K562 (cell line): ENCODE measurements around the gene COX7B. TPM values are rescaled to one million over a fixed set of nuclear protein-coding genes. Genes with fewer than 3 reads are reported as not detected.

ENCODE experiments used
- ATF1 ChIP-seq, 2 experiments: fragments of 450-650 bp in 1 of 2; IDR thresholded peaks; 2 replicates each; pipeline ENCODE4 v1.6.1; 2016; ENCODE audit warnings: missing compliant biosample characterization in 1 of 2, missing genetic modification characterization in 1 of 2
- E2F8 ChIP-seq: fragments of 450-650 bp; IDR thresholded peaks from 2 replicates; pipeline ENCODE4 v1.7.1; 2018; ENCODE audit warnings: mild to moderate bottlenecking, low read depth; ENCODE audit not compliant: partially characterized antibody
- FOXJ2 ChIP-seq: fragments of 200-800 bp; sonication (Bioruptor generic); IDR thresholded peaks from 2 replicates; pipeline ENCODE4 v1.6.1; 2016; ENCODE audit warnings: missing genetic modification characterization, missing compliant biosample characterization
- FOXK2 ChIP-seq, 2 experiments: fragments of 450-650 bp; IDR thresholded peaks in 1 of 2; conservative IDR thresholded peaks in 1 of 2; 2 replicates each; pipeline ENCODE4 v1.6.1; 2016; ENCODE audit warnings: low read depth in 2 of 2, mild to moderate bottlenecking in 1 of 2
- HEY1 ChIP-seq: fragments of 250-450 bp; sonication (Bioruptor Pico); IDR thresholded peaks from 2 replicates; pipeline ENCODE4 v1.5.0; 2020; ENCODE audit warnings: mild to moderate bottlenecking, moderate library complexity, borderline replicate concordance
- ILK ChIP-seq: fragments of 450-650 bp; IDR thresholded peaks from 2 replicates; pipeline ENCODE4 v1.6.1; 2016; ENCODE audit warnings: missing genetic modification characterization, low read depth, mild to moderate bottlenecking, missing compliant biosample characterization, moderate library complexity, borderline replicate concordance
- MAFK ChIP-seq: IDR thresholded peaks from 2 replicates; pipeline ENCODE4 v1.6.1; 2011; ENCODE audit warnings: low read length, improper control_type of control experiment
- MCM2 ChIP-seq: fragments of 450-650 bp; IDR thresholded peaks from 2 replicates; pipeline ENCODE4 v1.6.1; 2017; ENCODE audit warnings: low read depth, mild to moderate bottlenecking
- MLX ChIP-seq, 2 experiments: fragments of 450-650 bp in 1 of 2; sonication (generic) in 1 of 2; formaldehyde crosslinking; conservative IDR thresholded peaks; 2 replicates each; pipeline versions ENCODE4 v1.4.0 to v1.8.1; 2020 to 2022; ENCODE audit warnings: mild to moderate bottlenecking in 1 of 2, missing genetic modification reagents in 1 of 2
- NFATC3 ChIP-seq: fragments of 450-650 bp; IDR thresholded peaks from 2 replicates; pipeline ENCODE4 v1.6.1; 2017; ENCODE audit warnings: mild to moderate bottlenecking
- NFIX ChIP-seq: fragments of 250-450 bp; sonication (Bioruptor Pico); IDR thresholded peaks from 2 replicates; pipeline ENCODE4 v1.4.0; 2020; ENCODE audit warnings: low read depth, mild to moderate bottlenecking, moderate library complexity
- SAFB2 ChIP-seq: fragments of 200-400 bp; formaldehyde crosslinking; IDR thresholded peaks from 2 replicates; pipeline ENCODE4 v1.6.1; 2018; ENCODE audit warnings: borderline replicate concordance, low read length, low read depth, moderate library complexity; ENCODE audit not compliant: severe bottlenecking
- SIRT6 ChIP-seq: IDR thresholded peaks from one replicate; pipeline ENCODE4 v1.6.1; 2012; ENCODE audit warnings: low read depth, mild to moderate bottlenecking, control low read depth, inconsistent platforms, low read length, moderate library complexity
- SNRNP70 ChIP-seq: fragments of 200-400 bp; formaldehyde crosslinking; optimal IDR thresholded peaks from 2 replicates; pipeline ENCODE3; 2017; ENCODE audit warnings: low read depth, low read length
- ZNF133 ChIP-seq: fragments of 250-450 bp; sonication (Bioruptor Pico); IDR thresholded peaks from 2 replicates; pipeline ENCODE4 v1.4.0; 2020; ENCODE audit warnings: mild to moderate bottlenecking
- ZNF274 ChIP-seq: IDR thresholded peaks from 2 replicates; pipeline ENCODE4 v1.6.1; 2011; ENCODE audit warnings: low read depth, mild to moderate bottlenecking, low read length, moderate library complexity, borderline replicate concordance
- ZNF589 ChIP-seq: fragments of 200-800 bp; sonication (Bioruptor generic); IDR thresholded peaks from 2 replicates; pipeline ENCODE4 v1.6.1; 2016; ENCODE audit warnings: low read depth, missing genetic modification characterization, missing compliant biosample characterization
- ZNF75A ChIP-seq: fragments of 450-650 bp; formaldehyde crosslinking; IDR thresholded peaks from 2 replicates; pipeline ENCODE4 v1.4.0; 2020; ENCODE audit warnings: mild to moderate bottlenecking
- ZNF780A ChIP-seq: fragments of 250-450 bp; sonication (Bioruptor Pico); IDR thresholded peaks from 2 replicates; pipeline ENCODE4 v1.5.0; 2021; ENCODE audit warnings: mild to moderate bottlenecking
- polyA plus RNA-seq, 8 experiments: library from polyadenylated mRNA; depleted of rRNA in 4 of 8; stranded (reverse) in 5 of 8; unstranded in 3 of 8; fragments of >200 nt; fragmentation: Nextera tagmentation in 2 of 8; fragmentation: Illumina TruSeq in 1 of 8; extraction: Ambion mirVana in 2 of 8; extraction: Trizol in 1 of 8; gene quantifications; 2 replicates each; pipeline versions ENCODE4 v1.2.1 to v1.2.3, GENCODE V29; 2011 to 2014; ENCODE audit warnings: inconsistent platforms in 1 of 8, missing spikeins in 1 of 8
- total RNA-seq, 7 experiments: library from RNA; depleted of rRNA in 6 of 7; stranded (reverse); fragments of >200 nt in 6 of 7; fragmentation: Illumina TruSeq in 2 of 7; extraction: Trizol in 2 of 7; gene quantifications; 2 replicates each; pipeline versions ENCODE4 v1.2.1 to v1.2.3, GENCODE V29; 2011 to 2021; ENCODE audit warnings: low replicate concordance in 1 of 7
- TF ChIP-seq, protein P1 (sequence below), 3 experiments: IDR thresholded peaks in 2 of 3; conservative IDR thresholded peaks in 1 of 3; 2 replicates each; pipeline ENCODE4 v1.5.1; 2011 to 2012; ENCODE audit warnings: low read length in 3 of 3, mild to moderate bottlenecking in 3 of 3, control low read depth in 2 of 3, improper control_type of control experiment in 1 of 3, inconsistent platforms in 1 of 3, low read depth in 1 of 3, mixed read lengths in 1 of 3, moderate library complexity in 1 of 3; ENCODE audit not compliant: insufficient read depth in 2 of 3
- TF ChIP-seq, protein P2 (sequence below): sonication (generic); formaldehyde crosslinking; IDR thresholded peaks from 2 replicates; pipeline ENCODE4 v1.4.0; 2020; ENCODE audit warnings: mild to moderate bottlenecking, missing genetic modification reagents

COX7B gene
- total and polyA plus RNA-seq, 9 of the 15 experiments (the other 6 are each of a cell fraction or from before 2014, with no cell fraction given), result 549 to 2,891 (median 1,307) TPM

DNA sequence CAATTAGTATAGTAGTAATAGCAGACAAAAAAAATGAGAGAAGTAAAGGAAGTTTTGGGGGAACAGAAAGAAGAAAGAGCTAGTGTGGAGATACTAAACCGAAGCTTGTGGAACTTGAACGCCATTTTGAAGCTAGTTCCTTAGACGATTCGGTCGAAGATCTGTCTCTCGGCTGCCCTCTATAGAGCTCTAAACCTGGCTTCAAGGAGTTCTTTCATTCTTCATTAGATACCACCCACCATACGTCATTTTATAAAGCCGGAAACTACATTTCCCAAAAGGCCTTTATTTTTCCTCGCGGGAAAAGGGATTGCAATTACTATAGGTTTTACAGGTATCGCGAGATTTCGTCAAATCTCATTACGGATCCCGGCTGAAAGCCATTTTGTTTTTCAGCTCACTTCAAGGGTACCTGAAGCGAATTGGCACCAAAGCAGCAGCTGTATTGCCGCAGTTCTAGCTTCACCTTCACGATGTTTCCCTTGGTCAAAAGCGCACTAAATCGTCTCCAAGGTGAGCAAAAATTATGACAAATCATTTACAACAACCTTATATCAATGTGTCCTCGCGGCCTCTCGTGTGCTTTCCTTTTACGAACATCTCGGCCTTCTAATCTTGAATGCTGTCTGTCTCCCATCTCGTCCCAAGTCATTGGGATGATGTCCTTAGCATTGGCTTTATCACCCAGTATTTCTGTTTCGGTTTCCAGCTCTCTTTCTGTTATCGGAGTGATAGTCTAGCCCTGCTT, at the start of gene COX7B (continued):
- TF ChIP-seq, protein P1, sequence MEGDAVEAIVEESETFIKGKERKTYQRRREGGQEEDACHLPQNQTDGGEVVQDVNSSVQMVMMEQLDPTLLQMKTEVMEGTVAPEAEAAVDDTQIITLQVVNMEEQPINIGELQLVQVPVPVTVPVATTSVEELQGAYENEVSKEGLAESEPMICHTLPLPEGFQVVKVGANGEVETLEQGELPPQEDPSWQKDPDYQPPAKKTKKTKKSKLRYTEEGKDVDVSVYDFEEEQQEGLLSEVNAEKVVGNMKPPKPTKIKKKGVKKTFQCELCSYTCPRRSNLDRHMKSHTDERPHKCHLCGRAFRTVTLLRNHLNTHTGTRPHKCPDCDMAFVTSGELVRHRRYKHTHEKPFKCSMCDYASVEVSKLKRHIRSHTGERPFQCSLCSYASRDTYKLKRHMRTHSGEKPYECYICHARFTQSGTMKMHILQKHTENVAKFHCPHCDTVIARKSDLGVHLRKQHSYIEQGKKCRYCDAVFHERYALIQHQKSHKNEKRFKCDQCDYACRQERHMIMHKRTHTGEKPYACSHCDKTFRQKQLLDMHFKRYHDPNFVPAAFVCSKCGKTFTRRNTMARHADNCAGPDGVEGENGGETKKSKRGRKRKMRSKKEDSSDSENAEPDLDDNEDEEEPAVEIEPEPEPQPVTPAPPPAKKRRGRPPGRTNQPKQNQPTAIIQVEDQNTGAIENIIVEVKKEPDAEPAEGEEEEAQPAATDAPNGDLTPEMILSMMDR (IDR thresholded peaks at IDR 0.05 in 2 of 3, conservative IDR thresholded peaks at IDR 0.05 in 1 of 3; ENCODE audit: insufficient read depth in 2 of 3, low read depth in 1 of 3, low read length in 3 of 3), result peak; percentile 26 to 80 (median 62); a peak in 4 of 6 replicates
- no peak for TF ChIP-seq FOXK2 (conservative IDR thresholded peaks at IDR 0.05 in 1 of 2, IDR thresholded peaks at IDR 0.05 in 1 of 2; ENCODE audit: low read depth in 2 of 2)
- no peak for TF ChIP-seq ZNF133 (CRISPR knock-in tag)
- no peak for TF ChIP-seq MLX (CRISPR knock-in tag; conservative IDR thresholded peaks at IDR 0.05)
- TF ChIP-seq NFATC3, result no peak
- no peak for TF ChIP-seq ZNF589 (CRISPR knock-in tag)
- TF ChIP-seq SIRT6, result no peak
- TF ChIP-seq E2F8, result peak; percentile 89
- no peak for TF ChIP-seq MCM2
- no peak for TF ChIP-seq SNRNP70
- peak; percentile 56; the same call in 1 of the 2 replicates for TF ChIP-seq FOXJ2 (tag)
- TF ChIP-seq SAFB2, result no peak
- TF ChIP-seq MAFK, result no peak
- no peak for TF ChIP-seq ZNF780A (CRISPR knock-in tag)
- TF ChIP-seq ILK (tag), result no peak
- TF ChIP-seq HEY1 (CRISPR knock-in tag), result no peak
- TF ChIP-seq, protein P2, sequence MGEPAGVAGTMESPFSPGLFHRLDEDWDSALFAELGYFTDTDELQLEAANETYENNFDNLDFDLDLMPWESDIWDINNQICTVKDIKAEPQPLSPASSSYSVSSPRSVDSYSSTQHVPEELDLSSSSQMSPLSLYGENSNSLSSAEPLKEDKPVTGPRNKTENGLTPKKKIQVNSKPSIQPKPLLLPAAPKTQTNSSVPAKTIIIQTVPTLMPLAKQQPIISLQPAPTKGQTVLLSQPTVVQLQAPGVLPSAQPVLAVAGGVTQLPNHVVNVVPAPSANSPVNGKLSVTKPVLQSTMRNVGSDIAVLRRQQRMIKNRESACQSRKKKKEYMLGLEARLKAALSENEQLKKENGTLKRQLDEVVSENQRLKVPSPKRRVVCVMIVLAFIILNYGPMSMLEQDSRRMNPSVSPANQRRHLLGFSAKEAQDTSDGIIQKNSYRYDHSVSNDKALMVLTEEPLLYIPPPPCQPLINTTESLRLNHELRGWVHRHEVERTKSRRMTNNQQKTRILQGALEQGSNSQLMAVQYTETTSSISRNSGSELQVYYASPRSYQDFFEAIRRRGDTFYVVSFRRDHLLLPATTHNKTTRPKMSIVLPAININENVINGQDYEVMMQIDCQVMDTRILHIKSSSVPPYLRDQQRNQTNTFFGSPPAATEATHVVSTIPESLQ (CRISPR knock-in tag), result no peak
- TF ChIP-seq ZNF274, result no peak
- TF ChIP-seq ZNF75A, result no peak
- no peak for TF ChIP-seq ATF1 (CRISPR knock-in tag; IDR thresholded peaks at IDR 0.05)
- TF ChIP-seq ATF1 (tag; IDR thresholded peaks at IDR 0.05), result peak; percentile 93
- no peak for TF ChIP-seq NFIX (CRISPR knock-in tag)
